Umbilical cord (tissue), 2 donors: Measurements from ENCODE around the gene SLC2A1. TPM values are rescaled to one million over a fixed set of nuclear protein-coding genes. Genes with fewer than 3 reads are reported as not detected.

ENCODE experiments used
- DNase-seq: peaks from one replicate; pipeline ENCODE4 v3.0.0-alpha.2; 2015; ENCODE audit warnings: low spot score
- total RNA-seq: library from RNA; depleted of rRNA; stranded (reverse); fragments of >200 nt; gene quantifications from one replicate; pipeline ENCODE4 v1.2.3, GENCODE V29; 2014; ENCODE audit warnings: low replicate concordance; ENCODE audit not compliant: insufficient read depth

Gene SLC2A1
- total RNA-seq, 1 donor from 2014 or later = 201 TPM

- DNase-seq = no peak
Observed at GRCh38 chr1:42942444-42942843, 16.2 kb downstream of the SLC2A1 start.

GRCh38 chr1:42941640-42942330, 16.9 kb downstream of the SLC2A1 start:
- DNase-seq = peak; percentile 71

GRCh38 chr1:42940851-42941639, 17.6 kb downstream of the SLC2A1 start:
- DNase-seq = peak; percentile 89

- DNase-seq = no peak
Observed at GRCh38 chr1:42938645-42939615, 19.7 kb downstream of the SLC2A1 start.

- DNase-seq = no peak
Observed at GRCh38 chr1:42937836-42938644, 20.6 kb downstream of the SLC2A1 start.

- no peak for DNase-seq
Observed at GRCh38 chr1:42937141-42937696, 21.4 kb downstream of the SLC2A1 start.

GRCh38 chr1:42936309-42937078, 22.2 kb downstream of the SLC2A1 start:
- peak; percentile 94 for DNase-seq

- DNase-seq = no peak
Observed at GRCh38 chr1:42935971-42936308, 22.7 kb downstream of the SLC2A1 start.

GRCh38 chr1:42935313-42935895, 23.3 kb downstream of the SLC2A1 start:
- no peak for DNase-seq

GRCh38 chr1:42934541-42935312, 23.9 kb downstream of the SLC2A1 start:
- no peak for DNase-seq

- DNase-seq = no peak
Observed at GRCh38 chr1:42933610-42934491, 24.8 kb downstream of the SLC2A1 start.

GRCh38 chr1:42933060-42933586, 25.5 kb downstream of the SLC2A1 start:
- DNase-seq = no peak

- no peak for DNase-seq
Observed at GRCh38 chr1:42932442-42932941, 26.2 kb downstream of the SLC2A1 start.

- DNase-seq = peak; percentile 71
Observed at GRCh38 chr1:42931911-42932422, 26.7 kb downstream of the SLC2A1 start.

- DNase-seq = peak; percentile 49
Observed at GRCh38 chr1:42931108-42931539, 27.5 kb downstream of the SLC2A1 start.

GRCh38 chr1:42930178-42931107, 28.2 kb downstream of the SLC2A1 start:
- DNase-seq = no peak
